Neural progenitor cell (in vitro differentiated cells): Measurements from ENCODE around the gene AQP12B. TPM values are rescaled to one million over a fixed set of nuclear protein-coding genes. Genes with fewer than 3 reads are reported as not detected.

Experiments used
- DNase-seq: peaks from one replicate; pipeline ENCODE4 v3.0.0-alpha.2; 2016; ENCODE audit warnings: low spot score
- H2AFZ ChIP-seq: fragments of 200-600 bp; sonication (generic); replicated peaks from 2 replicates; pipeline ENCODE4 v1.6.1; 2016; ENCODE audit warnings: antibody characterized with exemption
- H3F3A ChIP-seq: fragments of 200-600 bp; sonication (generic); 2 replicates; pipeline ENCODE4 v1.6.1; 2016; ENCODE audit warnings: antibody characterized with exemption, low read depth
- H3K27ac ChIP-seq: fragments of 200-600 bp; sonication (generic); 2 replicates; pipeline ENCODE4 v1.5.1; 2016; ENCODE audit warnings: mild to moderate bottlenecking
- H3K27me3 ChIP-seq: fragments of 200-600 bp; sonication (generic); 2 replicates; pipeline ENCODE4 v1.6.1; 2016; ENCODE audit warnings: mild to moderate bottlenecking, moderate library complexity
- H3K36me3 ChIP-seq: fragments of 200-600 bp; sonication (generic); 2 replicates; pipeline ENCODE4 v1.5.1; 2016
- H3K4me1 ChIP-seq: fragments of 200-600 bp; sonication (generic); 2 replicates; pipeline ENCODE4 v1.6.1; 2016; ENCODE audit warnings: mixed run types
- H3K4me2 ChIP-seq: fragments of 200-600 bp; sonication (generic); 2 replicates; pipeline ENCODE4 v1.6.1; 2016
- H3K4me3 ChIP-seq: fragments of 200-600 bp; sonication (generic); 2 replicates; pipeline ENCODE4 v1.5.1; 2016
- H3K79me2 ChIP-seq: fragments of 200-600 bp; sonication (generic); 2 replicates; pipeline ENCODE4 v1.6.1; 2016; ENCODE audit warnings: low read depth
- H3K9ac ChIP-seq: fragments of 200-600 bp; sonication (generic); 2 replicates; pipeline ENCODE4 v1.6.1; 2016
- H3K9me3 ChIP-seq: fragments of 200-600 bp; sonication (generic); 2 replicates; pipeline ENCODE4 v1.5.1; 2016; ENCODE audit warnings: low read depth
- H4K20me1 ChIP-seq: fragments of 200-600 bp; sonication (generic); 2 replicates; pipeline ENCODE4 v1.6.1; 2016; ENCODE audit warnings: low read depth
- H3K27ac Mint-ChIP-seq: 3 replicates; pipeline ENCODE4 v1.8.0; 2021; ENCODE audit warnings: mixed read lengths
- H3K27me3 Mint-ChIP-seq: 2 replicates; pipeline ENCODE4 v1.8.0; 2022; ENCODE audit warnings: low read depth, mild to moderate bottlenecking, inconsistent platforms, moderate library complexity, mixed read lengths; ENCODE audit not compliant: insufficient read depth
- H3K36me3 Mint-ChIP-seq: 3 replicates; pipeline ENCODE4 v1.8.0; 2021; ENCODE audit warnings: mixed read lengths
- H3K4me1 Mint-ChIP-seq: 3 replicates; pipeline ENCODE4 v1.8.0; 2021; ENCODE audit warnings: mixed read lengths
- H3K4me3 Mint-ChIP-seq: 3 replicates; pipeline ENCODE4 v1.8.0; 2021; ENCODE audit warnings: mild to moderate bottlenecking, moderate library complexity, mixed read lengths
- H3K9me3 Mint-ChIP-seq: 3 replicates; pipeline ENCODE4 v1.8.0; 2020; ENCODE audit warnings: mixed read lengths
- EZH2 ChIP-seq: fragments of 200-600 bp; sonication (generic); IDR thresholded peaks from 2 replicates; pipeline ENCODE4 v1.6.1; 2017; ENCODE audit warnings: antibody characterized with exemption, mild to moderate bottlenecking, moderate library complexity
- EZH2phosphoT487 ChIP-seq: fragments of 200-600 bp; sonication (generic); IDR thresholded peaks from 2 replicates; pipeline ENCODE4 v1.6.1; 2017; ENCODE audit warnings: antibody characterized with exemption
- total RNA-seq: library from RNA; depleted of rRNA; stranded (reverse); fragments of >200 nt; gene quantifications from 2 replicates; pipeline ENCODE4 v1.2.3, GENCODE V29; 2015; ENCODE audit warnings: low replicate concordance
- TF ChIP-seq, protein P1 (sequence below): fragments of 200-600 bp; sonication (generic); IDR thresholded peaks from 2 replicates; pipeline ENCODE4 v1.5.1; 2017; ENCODE audit warnings: antibody characterized with exemption, mild to moderate bottlenecking

Gene AQP12B
- total RNA-seq, 1 donor from 2014 or later = not detected

DNA sequence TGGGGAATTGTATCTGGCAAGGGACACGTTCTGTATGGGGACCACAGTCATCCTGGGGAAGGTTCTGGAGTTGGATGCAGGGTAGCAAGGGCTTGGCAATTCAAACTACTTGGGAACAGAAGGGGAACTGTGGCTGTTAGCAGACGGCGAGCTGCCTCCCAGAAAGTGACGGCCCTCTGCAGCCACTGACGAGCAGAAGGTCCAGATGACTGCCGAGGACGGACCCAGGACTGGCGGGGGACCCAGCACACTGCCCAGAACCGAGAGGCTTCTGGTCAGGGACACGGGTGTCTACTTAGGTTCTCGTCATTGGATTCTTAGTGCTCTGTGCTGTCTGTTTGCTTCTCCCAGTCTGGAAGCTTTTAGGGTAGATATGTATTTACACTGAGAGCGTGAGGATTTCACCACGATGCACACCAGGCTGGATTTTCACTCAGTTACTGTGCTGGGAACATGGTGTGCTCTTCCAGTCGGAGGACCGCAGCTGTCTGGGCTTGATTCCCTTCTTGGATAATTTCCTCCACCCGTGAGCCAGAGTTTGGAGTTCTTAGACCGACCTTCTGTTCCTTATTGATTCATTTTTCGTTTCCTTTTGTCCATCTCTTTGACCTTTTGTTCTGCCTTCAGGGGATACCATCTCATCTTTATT, 44.0 kb downstream of the AQP12B start:
- peaks cover 5% of the 10 kb centered on the region for H3K4me1 Mint-ChIP-seq
- TF ChIP-seq EZH2 = no peak
- H3K9me3 ChIP-seq = no peaks in the 10 kb centered on the region

DNA sequence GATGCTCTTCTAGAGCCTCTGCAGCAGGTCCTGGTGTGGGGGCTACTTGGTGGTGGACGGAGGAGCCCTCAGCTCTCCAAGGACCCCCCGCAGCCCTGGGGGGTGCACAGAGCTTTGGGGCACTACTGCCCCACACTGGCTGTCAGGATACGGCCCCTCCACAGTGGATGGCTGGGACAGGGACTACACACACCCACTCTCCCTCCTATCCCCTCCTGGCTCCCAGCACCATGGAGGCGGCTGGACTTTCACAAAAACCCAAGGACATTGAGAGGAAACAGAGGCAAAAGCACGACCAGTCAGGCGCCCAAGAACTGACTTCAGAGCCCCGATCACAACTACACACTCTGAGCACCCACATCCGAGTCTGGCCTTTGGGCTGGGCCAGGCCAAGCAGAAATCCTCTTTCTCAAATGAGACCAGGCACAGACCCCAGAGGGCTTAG, 44.8 kb downstream of the AQP12B start:
- H2AFZ ChIP-seq = no peak overlapping the region
- TF ChIP-seq EZH2 (no peak), EZH2phosphoT487 (no peak)
- TF ChIP-seq, protein P1, sequence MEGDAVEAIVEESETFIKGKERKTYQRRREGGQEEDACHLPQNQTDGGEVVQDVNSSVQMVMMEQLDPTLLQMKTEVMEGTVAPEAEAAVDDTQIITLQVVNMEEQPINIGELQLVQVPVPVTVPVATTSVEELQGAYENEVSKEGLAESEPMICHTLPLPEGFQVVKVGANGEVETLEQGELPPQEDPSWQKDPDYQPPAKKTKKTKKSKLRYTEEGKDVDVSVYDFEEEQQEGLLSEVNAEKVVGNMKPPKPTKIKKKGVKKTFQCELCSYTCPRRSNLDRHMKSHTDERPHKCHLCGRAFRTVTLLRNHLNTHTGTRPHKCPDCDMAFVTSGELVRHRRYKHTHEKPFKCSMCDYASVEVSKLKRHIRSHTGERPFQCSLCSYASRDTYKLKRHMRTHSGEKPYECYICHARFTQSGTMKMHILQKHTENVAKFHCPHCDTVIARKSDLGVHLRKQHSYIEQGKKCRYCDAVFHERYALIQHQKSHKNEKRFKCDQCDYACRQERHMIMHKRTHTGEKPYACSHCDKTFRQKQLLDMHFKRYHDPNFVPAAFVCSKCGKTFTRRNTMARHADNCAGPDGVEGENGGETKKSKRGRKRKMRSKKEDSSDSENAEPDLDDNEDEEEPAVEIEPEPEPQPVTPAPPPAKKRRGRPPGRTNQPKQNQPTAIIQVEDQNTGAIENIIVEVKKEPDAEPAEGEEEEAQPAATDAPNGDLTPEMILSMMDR = no peak
- no peak overlapping the region for H3K9ac ChIP-seq
- H3K4me2 ChIP-seq = no peak overlapping the region
- Mint-ChIP-seq H3K27ac (no peak overlapping the region), H3K9me3 (peaks cover 20% of the 10 kb centered on the region), H3K27me3 (peaks cover 14% of the 10 kb centered on the region), H3K36me3 (peaks cover 4% of the 10 kb centered on the region), H3K4me3 (no peak overlapping the region), H3K4me1 (no peaks in the 10 kb centered on the region)
- DNase-seq = no peak
- no peak overlapping the region for H3K4me3 ChIP-seq
- H3K27ac ChIP-seq = no peak overlapping the region
- peaks cover 29% of the 10 kb centered on the region for H3K27me3 ChIP-seq
- H4K20me1 ChIP-seq = no peaks in the 10 kb centered on the region
- H3K79me2 ChIP-seq = no peaks in the 10 kb centered on the region
- H3K4me1 ChIP-seq = no peaks in the 10 kb centered on the region
- H3K36me3 ChIP-seq = no peaks in the 10 kb centered on the region
- H3F3A ChIP-seq = no peaks in the 10 kb centered on the region
- no peaks in the 10 kb centered on the region for H3K9me3 ChIP-seq

More for the DNA sequence above, 44.0 kb downstream of the AQP12B start:
- no peak for DNase-seq
- Mint-ChIP-seq H3K4me3 (no peak overlapping the region), H3K9me3 (peaks cover 13% of the 10 kb centered on the region), H3K27ac (no peak overlapping the region), H3K36me3 (no peaks in the 10 kb centered on the region), H3K27me3 (peaks cover 11% of the 10 kb centered on the region)
- Histone ChIP-seq H3K36me3 (no peaks in the 10 kb centered on the region), H3K27me3 (peaks cover 29% of the 10 kb centered on the region), H3K4me3 (no peak overlapping the region), H3K4me2 (no peak overlapping the region), H3K9ac (no peak overlapping the region), H3K27ac (no peak overlapping the region), H2AFZ (no peak overlapping the region), H3K79me2 (no peaks in the 10 kb centered on the region), H3K4me1 (no peaks in the 10 kb centered on the region), H3F3A (no peaks in the 10 kb centered on the region), H4K20me1 (no peaks in the 10 kb centered on the region)

- Histone ChIP-seq H3F3A (no peaks in the 10 kb centered on the region), H2AFZ (no peak overlapping the region), H4K20me1 (no peaks in the 10 kb centered on the region), H3K9ac (no peak overlapping the region), H3K4me3 (no peak overlapping the region), H3K27me3 (peaks cover 29% of the 10 kb centered on the region), H3K4me1 (no peaks in the 10 kb centered on the region), H3K36me3 (no peaks in the 10 kb centered on the region), H3K79me2 (no peaks in the 10 kb centered on the region), H3K9me3 (no peaks in the 10 kb centered on the region), H3K4me2 (no peak overlapping the region), H3K27ac (no peak overlapping the region)
- Mint-ChIP-seq H3K27me3 (peaks cover 14% of the 10 kb centered on the region), H3K36me3 (peaks cover 4% of the 10 kb centered on the region), H3K9me3 (peaks cover 25% of the 10 kb centered on the region), H3K4me3 (no peak overlapping the region), H3K27ac (no peak overlapping the region), H3K4me1 (no peaks in the 10 kb centered on the region)
- no peak for DNase-seq
- TF ChIP-seq EZH2 = no peak
- TF ChIP-seq EZH2phosphoT487 = no peak
- TF ChIP-seq, protein P1 = no peak
Observed at GRCh38 chr2:240637116-240637900, 45.4 kb downstream of the AQP12B start.
